Keratinocyte (primary cell): Measurements from ENCODE around the gene RAB8B. TPM values are rescaled to one million over a fixed set of nuclear protein-coding genes. Genes with fewer than 3 reads are reported as not detected.

ENCODE experiments used
- DNase-seq: peaks from one replicate; pipeline ENCODE4 v3.0.0-alpha.2; 2011; ENCODE audit warnings: low read depth, missing footprints, low spot score
- FAIRE-seq: peaks from 2 replicates; lab custom pipeline; 2011; peaks lifted over from hg19 to GRCh38; lab: Jason Lieb, UNC
- H2AFZ ChIP-seq: 2 replicates; pipeline ENCODE4 v1.6.0; 2012; ENCODE audit warnings: low read length, control low read depth, inconsistent platforms; ENCODE audit not compliant: control insufficient read depth
- H3K27ac ChIP-seq: 2 replicates; pipeline ENCODE4 v1.5.1; 2011; ENCODE audit warnings: low read length; ENCODE audit not compliant: control insufficient read depth, insufficient read depth
- H3K27me3 ChIP-seq: 3 replicates; pipeline ENCODE4 v1.6.0; 2011; ENCODE audit warnings: low read length; ENCODE audit not compliant: control insufficient read depth, insufficient read depth; ENCODE audit errors: extremely low read depth
- H3K36me3 ChIP-seq, 2 experiments: 2 replicates in 1 of 2; 3 replicates in 1 of 2; pipeline ENCODE4 v1.5.1; 2011; ENCODE audit warnings: low read length in 2 of 2, mild to moderate bottlenecking in 1 of 2; ENCODE audit not compliant: control insufficient read depth in 2 of 2, insufficient read depth in 2 of 2; ENCODE audit errors: extremely low read depth in 1 of 2
- H3K4me1 ChIP-seq: 3 replicates; pipeline ENCODE4 v1.5.1; 2011; ENCODE audit warnings: low read length; ENCODE audit not compliant: control insufficient read depth, insufficient read depth; ENCODE audit errors: extremely low read depth
- H3K4me2 ChIP-seq: 3 replicates; pipeline ENCODE4 v1.6.0; 2011; ENCODE audit warnings: low read depth, low read length; ENCODE audit not compliant: control insufficient read depth, insufficient read depth; ENCODE audit errors: extremely low read depth
- H3K4me3 ChIP-seq, 3 experiments: fragments of 200-600 bp in 1 of 3; sonication (generic) in 1 of 3; 2 replicates in 2 of 3; 3 replicates in 1 of 3; pipeline ENCODE4 v1.5.1; 2011 to 2016; ENCODE audit warnings: low read length in 3 of 3, mild to moderate bottlenecking in 3 of 3, control low read depth in 2 of 3, inconsistent platforms in 1 of 3, low read depth in 1 of 3, mixed read lengths in 1 of 3, mixed run types in 1 of 3, moderate library complexity in 1 of 3; ENCODE audit not compliant: control insufficient read depth in 2 of 3, insufficient read depth in 2 of 3; ENCODE audit errors: extremely low read depth in 1 of 3
- H3K79me2 ChIP-seq: 2 replicates; pipeline ENCODE4 v1.6.0; 2012; ENCODE audit warnings: low read length; ENCODE audit not compliant: control insufficient read depth, insufficient read depth
- H3K9ac ChIP-seq: 3 replicates; pipeline ENCODE4 v1.6.0; 2011; ENCODE audit warnings: low read length; ENCODE audit not compliant: control insufficient read depth, insufficient read depth; ENCODE audit errors: extremely low read depth
- H3K9me1 ChIP-seq: 3 replicates; pipeline ENCODE4 v1.6.0; 2011; ENCODE audit warnings: low read length; ENCODE audit not compliant: control insufficient read depth, insufficient read depth; ENCODE audit errors: extremely low read depth
- H3K9me3 ChIP-seq: 2 replicates; pipeline ENCODE4 v1.5.1; 2012; ENCODE audit warnings: low read depth, low read length; ENCODE audit not compliant: control insufficient read depth
- H4K20me1 ChIP-seq: 3 replicates; pipeline ENCODE4 v1.6.0; 2011; ENCODE audit warnings: low read length; ENCODE audit not compliant: control insufficient read depth, insufficient read depth; ENCODE audit errors: extremely low read depth
- EZH2 ChIP-seq: IDR thresholded peaks from one replicate; pipeline ENCODE4 v1.6.1; 2012; ENCODE audit warnings: inconsistent platforms, mild to moderate bottlenecking, low read length, moderate library complexity
- dilution Hi-C: fragments of 300-500 bp; cut with MboI; formaldehyde crosslinking; loops from one replicate; pipeline ENCODE4 v1.7.0; 2020; ENCODE audit warnings: low sequenced_read_pairs; ENCODE audit not compliant: extremely low pct_ligation_motif_present
- polyA plus RNA-seq, 5 experiments: library from polyadenylated mRNA; depleted of rRNA in 3 of 5; stranded (reverse) in 3 of 5; stranded (forward) in 1 of 5; unstranded in 1 of 5; fragments of >200 nt; gene quantifications; 1 replicate in 1 of 5; 2 replicates in 3 of 5; 3 replicates in 1 of 5; pipeline versions ENCODE4 v1.2.1 to v1.2.3, GENCODE V29; 2011 to 2012; ENCODE audit warnings: missing spikeins in 2 of 5, low read depth in 1 of 5, low replicate concordance in 1 of 5
- TF ChIP-seq, protein P1 (sequence below), 3 experiments: IDR thresholded peaks in 1 of 3; conservative IDR thresholded peaks in 1 of 3; optimal IDR thresholded peaks in 1 of 3; 2 replicates in 2 of 3; 3 replicates in 1 of 3; pipeline versions ENCODE3 to v1.5.1; 2011; ENCODE audit warnings: low read length in 3 of 3, mild to moderate bottlenecking in 3 of 3, moderate library complexity in 2 of 3, control low read depth in 1 of 3, inconsistent platforms in 1 of 3; ENCODE audit not compliant: insufficient read depth in 2 of 3; ENCODE audit errors: extremely low read depth in 1 of 3

RAB8B gene
- polyA plus RNA-seq, 1 donor (not counting 4 experiments of a cell fraction or from before 2014, with no cell fraction given): 31.2 TPM

DNA sequence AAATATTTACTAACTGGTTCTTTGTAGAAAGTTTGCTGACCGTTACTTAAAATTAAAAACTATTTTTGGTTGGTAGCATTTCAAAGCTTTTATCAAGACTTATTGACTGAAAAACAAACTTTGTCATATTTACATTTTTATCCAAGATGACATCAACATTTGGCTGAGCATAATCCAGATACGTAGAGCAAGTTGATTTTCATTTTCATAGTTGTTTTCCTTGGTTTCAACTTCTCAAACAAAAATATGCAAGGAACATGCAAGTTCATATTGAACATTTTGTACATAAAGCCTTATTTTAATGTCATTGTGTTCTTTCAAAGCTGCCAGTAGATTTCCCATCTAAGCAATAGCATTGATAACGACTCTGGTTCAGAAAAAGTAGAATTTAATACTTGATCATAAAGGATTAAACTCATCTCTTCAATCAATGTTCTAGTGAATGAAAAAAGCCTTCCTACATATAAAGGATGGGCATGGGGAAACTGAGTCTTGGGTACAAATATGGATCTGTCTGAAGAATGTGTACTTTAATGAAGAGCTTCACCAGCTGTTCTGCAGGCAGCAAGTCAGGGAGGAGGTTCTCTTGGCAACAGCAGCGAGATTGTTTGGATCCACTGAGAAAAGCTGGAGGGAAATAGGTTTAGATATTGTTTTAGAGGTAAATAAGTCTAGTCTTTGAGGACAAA, 5.6 kb downstream of the RAB8B start:
- dilution Hi-C loops: no loop called here
- no peak overlapping the region for H3K9ac ChIP-seq
- no peak overlapping the region for H3K4me3 ChIP-seq

DNA sequence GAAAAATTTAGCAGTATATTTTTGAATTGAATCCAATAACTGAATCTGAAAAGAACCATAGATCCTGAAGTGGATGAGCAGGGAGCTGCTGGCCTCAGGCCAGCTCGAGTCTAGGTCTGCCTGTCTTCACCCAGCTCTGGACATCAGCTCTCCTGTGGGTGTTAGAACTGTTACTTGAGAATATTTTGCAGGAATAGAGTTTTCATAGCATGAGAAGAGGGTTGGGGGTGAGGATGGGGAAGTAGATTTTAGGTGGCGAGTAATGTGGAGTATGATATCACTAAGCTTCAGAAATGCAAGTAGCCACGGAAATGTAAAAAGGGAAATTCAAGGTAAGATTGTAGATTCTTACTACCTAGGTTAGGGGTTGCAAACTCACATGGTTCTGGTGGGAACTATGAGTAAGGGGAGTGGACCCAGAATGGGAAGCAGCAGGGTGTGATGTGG, 6.2 kb downstream of the RAB8B start:
- Histone ChIP-seq H3K9me1 (no peaks in the 10 kb centered on the region), H3K9ac (no peak overlapping the region), H3K79me2 (peaks cover 64% of the 10 kb centered on the region), H3K27me3 (no peaks in the 10 kb centered on the region), H4K20me1 (no peaks in the 10 kb centered on the region), H3K36me3 (peaks cover 0 to 1% of the 10 kb centered on the region in 2 experiments), H3K4me2 (no peak overlapping the region), H3K9me3 (no peaks in the 10 kb centered on the region), H3K27ac (no peak overlapping the region), H3K4me3 (no peak overlapping the region), H3K4me1 (peaks cover 18% of the 10 kb centered on the region), H2AFZ (no peak overlapping the region)
- FAIRE-seq: no peak
- dilution Hi-C loops: no loop called here
- DNase-seq: no peak
- TF ChIP-seq, protein P1, sequence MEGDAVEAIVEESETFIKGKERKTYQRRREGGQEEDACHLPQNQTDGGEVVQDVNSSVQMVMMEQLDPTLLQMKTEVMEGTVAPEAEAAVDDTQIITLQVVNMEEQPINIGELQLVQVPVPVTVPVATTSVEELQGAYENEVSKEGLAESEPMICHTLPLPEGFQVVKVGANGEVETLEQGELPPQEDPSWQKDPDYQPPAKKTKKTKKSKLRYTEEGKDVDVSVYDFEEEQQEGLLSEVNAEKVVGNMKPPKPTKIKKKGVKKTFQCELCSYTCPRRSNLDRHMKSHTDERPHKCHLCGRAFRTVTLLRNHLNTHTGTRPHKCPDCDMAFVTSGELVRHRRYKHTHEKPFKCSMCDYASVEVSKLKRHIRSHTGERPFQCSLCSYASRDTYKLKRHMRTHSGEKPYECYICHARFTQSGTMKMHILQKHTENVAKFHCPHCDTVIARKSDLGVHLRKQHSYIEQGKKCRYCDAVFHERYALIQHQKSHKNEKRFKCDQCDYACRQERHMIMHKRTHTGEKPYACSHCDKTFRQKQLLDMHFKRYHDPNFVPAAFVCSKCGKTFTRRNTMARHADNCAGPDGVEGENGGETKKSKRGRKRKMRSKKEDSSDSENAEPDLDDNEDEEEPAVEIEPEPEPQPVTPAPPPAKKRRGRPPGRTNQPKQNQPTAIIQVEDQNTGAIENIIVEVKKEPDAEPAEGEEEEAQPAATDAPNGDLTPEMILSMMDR (optimal IDR thresholded peaks at IDR 0.05 in 1 of 3, IDR thresholded peaks at IDR 0.05 in 1 of 3, conservative IDR thresholded peaks at IDR 0.05 in 1 of 3; ENCODE audit: extremely low read depth in 1 of 3, insufficient read depth in 2 of 3, low read length in 3 of 3): no peak
- no peak for TF ChIP-seq EZH2

More for the DNA sequence above, 5.6 kb downstream of the RAB8B start:
- H3K9me1 ChIP-seq: no peaks in the 10 kb centered on the region
- H4K20me1 ChIP-seq: no peaks in the 10 kb centered on the region
- FAIRE-seq: no peak
- TF ChIP-seq, protein P1 (optimal IDR thresholded peaks at IDR 0.05 in 1 of 3, IDR thresholded peaks at IDR 0.05 in 1 of 3, conservative IDR thresholded peaks at IDR 0.05 in 1 of 3; ENCODE audit: extremely low read depth in 1 of 3, insufficient read depth in 2 of 3, low read length in 3 of 3): no peak
- TF ChIP-seq EZH2: no peak
- no peak overlapping the region for H3K4me2 ChIP-seq
- no peak overlapping the region for H2AFZ ChIP-seq
- H3K9me3 ChIP-seq: no peaks in the 10 kb centered on the region
- H3K27me3 ChIP-seq: no peaks in the 10 kb centered on the region
- H3K27ac ChIP-seq: no peak overlapping the region
- H3K4me1 ChIP-seq: peaks cover 23% of the 10 kb centered on the region
- peaks cover 0 to 1% of the 10 kb centered on the region in 2 experiments for H3K36me3 ChIP-seq
- H3K79me2 ChIP-seq: peaks cover 64% of the 10 kb centered on the region
- no peak for DNase-seq
